GM15510 (cell line): Measurements from ENCODE around the gene SERPINA6.

Source experiments
- POLR2A ChIP-seq: IDR thresholded peaks from 3 replicates; pipeline ENCODE4 v1.6.1; 2011; ENCODE audit warnings: borderline replicate concordance; ENCODE audit not compliant: insufficient read length; ENCODE audit errors: extremely low read depth

The SERPINA6 gene, protein sequence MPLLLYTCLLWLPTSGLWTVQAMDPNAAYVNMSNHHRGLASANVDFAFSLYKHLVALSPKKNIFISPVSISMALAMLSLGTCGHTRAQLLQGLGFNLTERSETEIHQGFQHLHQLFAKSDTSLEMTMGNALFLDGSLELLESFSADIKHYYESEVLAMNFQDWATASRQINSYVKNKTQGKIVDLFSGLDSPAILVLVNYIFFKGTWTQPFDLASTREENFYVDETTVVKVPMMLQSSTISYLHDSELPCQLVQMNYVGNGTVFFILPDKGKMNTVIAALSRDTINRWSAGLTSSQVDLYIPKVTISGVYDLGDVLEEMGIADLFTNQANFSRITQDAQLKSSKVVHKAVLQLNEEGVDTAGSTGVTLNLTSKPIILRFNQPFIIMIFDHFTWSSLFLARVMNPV

DNA sequence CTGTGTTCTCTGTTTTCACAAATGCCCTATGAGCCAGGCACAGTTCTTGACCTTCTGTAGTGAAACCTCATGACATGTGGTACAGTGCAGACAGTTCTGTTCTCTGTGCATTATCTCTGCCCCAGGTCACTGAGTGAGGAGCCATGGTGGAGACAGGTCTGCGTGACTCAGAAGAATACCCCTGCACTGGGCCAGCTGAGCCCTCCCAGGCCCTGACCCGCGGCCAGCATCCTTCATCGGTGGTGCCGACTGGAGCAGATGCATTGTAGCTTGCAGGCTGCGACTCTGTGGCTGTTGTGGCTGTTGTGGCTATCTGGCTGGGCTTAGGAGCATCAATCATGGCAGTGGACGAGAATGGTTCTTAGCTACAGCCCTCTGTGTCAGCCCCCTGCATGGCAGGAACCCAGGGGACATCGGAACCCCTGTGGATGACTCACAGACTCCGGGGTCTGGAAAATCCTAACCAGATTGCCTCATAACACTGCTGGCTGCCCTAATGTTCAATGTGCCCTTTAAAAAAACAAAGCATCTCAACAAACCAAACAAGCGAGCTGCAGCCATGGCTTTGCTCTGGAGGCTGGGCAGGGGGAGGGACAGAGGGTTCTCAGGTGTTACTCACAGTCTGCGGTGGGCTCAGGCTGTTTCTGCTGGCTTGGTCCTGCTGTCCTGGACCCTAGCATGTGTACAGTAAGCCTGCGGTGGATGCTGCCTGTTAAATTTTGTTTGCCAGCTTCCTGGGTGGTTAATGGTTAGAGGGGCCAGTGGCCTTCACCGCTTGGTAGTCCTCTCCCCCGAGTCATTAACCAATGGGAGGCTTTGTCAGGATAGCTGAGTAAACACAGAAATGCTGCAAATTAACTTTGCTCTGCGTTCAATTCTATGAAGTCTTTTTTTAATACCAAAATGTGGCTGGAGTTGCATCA is at the start of gene SERPINA6:
SERPINA6 (minus strand) TSS at position 689 of the 923 bp plus-strand sequence. CDS start 8,688 bp downstream, outside the sequence.
- TF ChIP-seq POLR2A, result no peak

DNA sequence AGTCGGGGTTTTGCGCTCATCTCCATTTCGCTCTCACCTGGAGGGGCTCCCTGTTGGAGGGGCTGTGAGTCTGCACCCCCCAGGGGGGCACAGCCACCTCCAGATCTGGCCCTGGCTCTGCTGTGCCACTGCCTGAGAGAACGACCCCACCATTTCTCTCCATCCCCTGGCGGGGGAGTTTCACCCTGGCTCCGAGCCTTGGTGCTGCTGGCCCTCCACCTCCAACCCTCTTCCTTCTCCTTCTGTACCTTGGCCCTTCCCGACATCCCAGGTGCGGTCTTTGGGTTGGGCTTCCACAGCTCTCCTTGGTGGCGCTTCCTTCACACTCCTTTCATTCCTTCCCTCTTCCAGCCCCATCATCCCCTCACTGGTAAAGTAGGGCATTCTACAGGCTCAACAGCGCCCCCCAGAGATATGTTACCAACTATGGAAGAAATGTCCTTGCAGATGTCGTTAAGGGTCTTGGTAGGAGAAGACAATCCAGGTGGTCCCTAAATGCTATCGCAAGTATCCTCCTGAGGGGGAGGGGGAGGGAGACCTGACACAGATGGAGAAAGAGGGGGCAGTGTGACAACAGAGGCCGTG is 49.0 kb upstream of the SERPINA6 start:
- TF ChIP-seq POLR2A, result no peak

DNA sequence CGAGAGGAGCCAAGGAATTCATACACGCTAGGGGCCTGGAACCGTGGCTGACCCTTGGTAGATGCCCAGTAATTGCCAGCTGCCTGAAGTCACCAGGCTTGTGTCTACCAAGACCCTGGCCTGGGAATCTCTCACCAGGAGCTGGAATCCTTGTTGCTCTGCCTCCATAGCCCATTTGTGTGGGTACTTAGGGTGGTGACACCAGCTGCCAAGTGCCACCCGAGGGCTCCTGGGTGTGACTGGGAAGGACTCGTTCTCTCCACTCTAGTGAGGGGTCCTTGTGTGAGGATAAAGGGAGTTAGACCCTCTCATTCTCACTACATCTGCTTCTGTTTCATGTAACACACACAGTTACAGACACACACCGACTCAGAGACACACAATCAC is 47.4 kb upstream of the SERPINA6 start:
- no peak for TF ChIP-seq POLR2A

GRCh38 chr14:94368956-94369355 is 45.8 kb upstream of the SERPINA6 start:
- TF ChIP-seq POLR2A, result no peak

DNA sequence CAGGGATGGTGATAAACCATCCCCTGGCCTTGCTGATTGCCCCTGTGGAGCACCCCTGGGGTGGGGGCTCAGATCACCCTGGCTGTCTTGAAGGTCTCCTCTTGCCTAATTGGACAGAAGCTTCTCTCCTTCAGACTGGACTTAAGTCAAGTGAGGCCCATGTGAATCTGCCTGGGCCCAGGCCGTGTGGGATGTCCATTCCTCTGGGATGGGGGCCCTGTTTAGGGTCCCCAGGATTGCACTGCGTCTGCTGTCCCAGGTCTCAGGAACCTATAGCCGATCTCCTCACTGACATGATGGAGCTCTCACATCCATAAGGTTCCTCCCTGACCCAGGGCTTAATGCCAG is 45.1 kb upstream of the SERPINA6 start:
- no peak for TF ChIP-seq POLR2A

DNA sequence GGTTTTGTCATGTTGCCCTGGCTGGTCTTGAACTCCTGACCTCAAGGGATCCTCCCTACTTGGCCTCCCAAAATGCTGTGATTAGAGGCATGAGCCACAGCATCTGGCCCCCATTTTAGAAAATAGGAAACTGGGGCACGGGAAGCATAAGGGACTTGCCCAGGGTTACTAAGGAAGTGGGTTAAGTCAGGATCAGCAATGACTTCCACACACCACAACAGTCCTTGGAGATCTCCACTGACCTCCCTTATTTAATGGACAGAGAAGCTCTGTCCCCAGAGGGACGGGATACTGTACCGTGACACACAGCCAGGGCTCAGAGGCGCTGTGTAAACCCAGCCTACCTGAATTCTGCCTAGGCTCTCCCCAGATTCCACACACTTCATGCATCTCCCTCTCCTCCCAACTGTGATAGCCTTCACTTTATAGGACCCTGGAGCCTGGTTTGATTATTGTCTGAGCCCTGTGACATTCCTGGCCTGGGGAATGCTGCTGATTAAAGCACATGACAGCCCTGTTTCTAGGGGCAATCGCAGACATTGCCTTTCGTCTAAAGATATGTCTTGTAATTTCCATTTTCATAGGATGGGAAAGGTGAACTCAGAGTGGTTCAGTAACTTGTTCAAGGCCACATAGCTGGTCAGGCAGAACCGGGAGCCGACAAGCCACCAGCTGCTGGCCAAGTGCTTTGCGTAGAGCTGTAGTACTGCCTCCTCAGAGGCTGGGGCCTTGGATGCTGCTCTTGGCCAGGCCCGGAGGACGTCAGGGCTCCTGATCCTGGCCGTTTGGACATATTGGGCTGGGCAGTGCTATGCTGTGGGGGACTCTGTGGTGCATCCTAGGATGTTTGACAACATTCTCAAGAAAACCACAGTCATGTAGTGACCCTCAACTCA is 44.5 kb upstream of the SERPINA6 start:
- TF ChIP-seq POLR2A, result no peak

GRCh38 chr14:94366146-94366915 is 43.2 kb upstream of the SERPINA6 start, which contains the start of gene SERPINA2:
SERPINA2 (minus strand) TSS chr14:94366698.
- TF ChIP-seq POLR2A, result no peak

- TF ChIP-seq POLR2A, result no peak
Measured at GRCh38 chr14:94365624-94366023, 42.5 kb upstream of the SERPINA6 start.

- TF ChIP-seq POLR2A, result no peak
Measured at GRCh38 chr14:94364964-94365363, 41.8 kb upstream of the SERPINA6 start.

- TF ChIP-seq POLR2A, result no peak
Measured at GRCh38 chr14:94364037-94364436, 40.9 kb upstream of the SERPINA6 start.

DNA sequence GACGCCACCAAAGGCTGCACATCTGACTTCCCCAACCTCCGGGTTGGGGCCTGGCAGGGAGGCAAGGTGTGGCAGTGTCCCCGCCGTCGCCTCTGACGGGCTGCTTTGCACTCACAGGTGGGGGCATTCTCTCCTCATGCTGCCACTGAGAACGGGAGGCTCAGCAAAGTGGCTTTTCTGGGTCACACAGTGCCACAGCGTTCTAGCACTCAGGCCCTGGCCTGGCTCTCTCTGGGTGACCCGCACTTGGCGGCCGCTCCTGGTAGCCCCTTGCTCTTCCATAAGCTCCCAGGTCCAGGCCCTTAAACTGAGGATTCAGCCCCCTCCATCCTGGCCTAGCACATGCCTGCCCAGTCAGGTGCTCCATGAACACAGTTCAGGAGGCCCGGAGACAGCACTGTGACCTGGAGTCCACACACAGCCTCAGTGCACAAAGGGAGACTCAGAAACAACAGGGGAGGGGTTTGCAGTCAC is 40.1 kb upstream of the SERPINA6 start:
- TF ChIP-seq POLR2A, result no peak

DNA sequence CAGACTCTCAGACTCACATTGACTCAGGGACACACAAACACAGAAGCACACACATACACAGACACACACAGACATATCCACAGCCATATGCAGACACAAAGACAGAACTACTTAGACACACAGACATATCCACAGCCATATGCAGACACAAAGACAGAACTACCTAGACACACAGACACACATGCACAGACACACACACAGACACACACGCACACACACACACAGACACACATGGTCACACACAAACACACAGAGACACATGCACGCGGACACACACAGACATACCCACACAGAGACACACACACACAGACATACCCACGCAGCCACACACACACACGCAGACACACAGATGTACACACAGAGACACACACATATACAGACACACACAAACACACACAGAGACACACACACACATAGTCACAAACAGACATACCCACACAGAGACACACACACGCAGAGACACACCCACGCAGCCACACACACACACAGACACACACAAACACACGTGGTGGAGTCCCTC is 39.5 kb upstream of the SERPINA6 start:
- TF ChIP-seq POLR2A, result no peak

DNA sequence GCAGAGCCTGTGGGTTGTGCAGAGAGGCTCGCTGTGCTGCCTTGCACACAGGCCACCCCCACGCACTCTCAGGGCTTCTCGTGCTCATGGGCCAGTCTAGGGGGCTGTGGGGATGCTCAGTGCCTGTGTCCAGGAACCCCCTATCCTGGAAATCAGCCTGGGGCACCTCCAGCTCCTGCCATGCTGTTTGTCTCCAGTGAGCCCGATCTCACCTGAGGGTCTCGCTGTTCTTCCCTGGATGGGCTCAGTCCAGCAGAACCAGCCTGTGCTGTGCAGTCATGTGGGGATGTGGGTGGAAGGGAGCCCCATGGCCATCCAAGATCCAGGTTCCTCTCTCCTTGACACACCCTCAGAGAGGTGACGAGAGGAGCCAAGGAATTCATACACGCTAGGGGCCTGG is 38.5 kb upstream of the SERPINA6 start:
- TF ChIP-seq POLR2A, result no peak
